RKO (cell line): ENCODE data around the gene SIRT2.
"Not testable (repeated sequence)": the region's sequence is repeated elsewhere in the genome, so short reads cannot be mapped to it uniquely, and the experiment has no call there.

ENCODE experiments used
- DNase-seq: peaks from one replicate; pipeline ENCODE4 v3.0.0-alpha.2; 2016; ENCODE audit warnings: low spot score

Gene SIRT2

GRCh38 chr19:38898788-38899446 is 501 bp downstream of the SIRT2 start:
- peak; percentile 31 for DNase-seq

- DNase-seq, result no peak
These were observed 4.5 kb downstream of the SIRT2 start for GRCh38 chr19:38894968-38895367.

GRCh38 chr19:38893341-38893771 is 6.1 kb downstream of the SIRT2 start:
- no peak for DNase-seq

- DNase-seq, result no peak
These were observed 6.6 kb downstream of the SIRT2 start for GRCh38 chr19:38892841-38893240.

- DNase-seq, result no peak
These were observed 7.6 kb downstream of the SIRT2 start for GRCh38 chr19:38891771-38892170.

- no peak for DNase-seq
These were observed 8.7 kb downstream of the SIRT2 start for GRCh38 chr19:38890686-38891085.

GRCh38 chr19:38889803-38890202 is 9.6 kb downstream of the SIRT2 start:
- DNase-seq, result no peak

- no peak for DNase-seq
These were observed 10.5 kb downstream of the SIRT2 start for GRCh38 chr19:38888876-38889275.

GRCh38 chr19:38884691-38885090 is 14.7 kb downstream of the SIRT2 start:
- not testable (repeated sequence) for DNase-seq

- no peak for DNase-seq
These were observed 16.1 kb downstream of the SIRT2 start for GRCh38 chr19:38883286-38883685.

GRCh38 chr19:38880882-38881609 is 18.4 kb downstream of the SIRT2 start:
- no peak for DNase-seq

GRCh38 chr19:38880076-38880881 is 19.1 kb downstream of the SIRT2 start:
- DNase-seq, result no peak

GRCh38 chr19:38879400-38879751 is 20.0 kb downstream of the SIRT2 start:
- DNase-seq, result no peak

GRCh38 chr19:38878575-38879399 is 20.6 kb downstream of the SIRT2 start:
- no peak for DNase-seq

GRCh38 chr19:38877781-38878574 is 21.4 kb downstream of the SIRT2 start, which contains the start of gene RINL:
Gene RINL, minus strand, starts transcription at chr19:38878275. Its CDS starts 1,533 bp downstream, at chr19:38876742.
- no peak for DNase-seq

GRCh38 chr19:38875656-38876395 is 23.6 kb downstream of the SIRT2 start:
- no peak for DNase-seq

GRCh38 chr19:38873400-38873799 is 26.0 kb downstream of the SIRT2 start:
- DNase-seq, result not testable (repeated sequence)

- DNase-seq, result no peak
These were observed 28.8 kb downstream of the SIRT2 start for GRCh38 chr19:38870612-38871011.

- DNase-seq, result no peak
These were observed 29.4 kb downstream of the SIRT2 start for GRCh38 chr19:38869836-38870607.
